ENCODE results near the gene COL17A1.

COL17A1 gene

GRCh38 chr10:104113376-104113956 is 27.8 kb upstream of the COL17A1 start:
- Histone ChIP-seq H3K9ac (ENCODE audit: low read length) (no peak overlapping the region), H4K20me1 (ENCODE audit: insufficient read depth, low read length) (no peaks in the 10 kb centered on the region), H3K79me2 (ENCODE audit: low read length) (no peaks in the 10 kb centered on the region), H3K4me1 (ENCODE audit: low read length) (peaks cover 20% of the 10 kb centered on the region), H3K9me3 (ENCODE audit: insufficient read depth, low read length) (no peaks in the 10 kb centered on the region), H3K27me3 (ENCODE audit: low read depth, low read length) (no peaks in the 10 kb centered on the region), H2AFZ (ENCODE audit: low read depth, low read length) (no peak overlapping the region), H3K27ac (ENCODE audit: low read length) (no peak overlapping the region), H3K4me2 (ENCODE audit: low read length) (peak overlapping the region; percentile 9; the same call in 1 of the 2 replicates), H3K36me3 (replicated peaks; ENCODE audit: low read depth, low read length) (no peaks in the 10 kb centered on the region), H3K4me3 (ENCODE audit: low read length) (no peak overlapping the region)
- TF ChIP-seq, protein P1, sequence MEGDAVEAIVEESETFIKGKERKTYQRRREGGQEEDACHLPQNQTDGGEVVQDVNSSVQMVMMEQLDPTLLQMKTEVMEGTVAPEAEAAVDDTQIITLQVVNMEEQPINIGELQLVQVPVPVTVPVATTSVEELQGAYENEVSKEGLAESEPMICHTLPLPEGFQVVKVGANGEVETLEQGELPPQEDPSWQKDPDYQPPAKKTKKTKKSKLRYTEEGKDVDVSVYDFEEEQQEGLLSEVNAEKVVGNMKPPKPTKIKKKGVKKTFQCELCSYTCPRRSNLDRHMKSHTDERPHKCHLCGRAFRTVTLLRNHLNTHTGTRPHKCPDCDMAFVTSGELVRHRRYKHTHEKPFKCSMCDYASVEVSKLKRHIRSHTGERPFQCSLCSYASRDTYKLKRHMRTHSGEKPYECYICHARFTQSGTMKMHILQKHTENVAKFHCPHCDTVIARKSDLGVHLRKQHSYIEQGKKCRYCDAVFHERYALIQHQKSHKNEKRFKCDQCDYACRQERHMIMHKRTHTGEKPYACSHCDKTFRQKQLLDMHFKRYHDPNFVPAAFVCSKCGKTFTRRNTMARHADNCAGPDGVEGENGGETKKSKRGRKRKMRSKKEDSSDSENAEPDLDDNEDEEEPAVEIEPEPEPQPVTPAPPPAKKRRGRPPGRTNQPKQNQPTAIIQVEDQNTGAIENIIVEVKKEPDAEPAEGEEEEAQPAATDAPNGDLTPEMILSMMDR (IDR thresholded peaks at IDR 0.05; ENCODE audit: low read depth, low read length) = no peak
- TF ChIP-seq EZH2phosphoT487 (IDR thresholded peaks at IDR 0.05; ENCODE audit: low read depth) = no peak

- no peak for TF ChIP-seq EZH2phosphoT487 (IDR thresholded peaks at IDR 0.05; ENCODE audit: low read depth)
- TF ChIP-seq, protein P1 (IDR thresholded peaks at IDR 0.05; ENCODE audit: low read depth, low read length) = no peak
- Histone ChIP-seq H3K4me3 (ENCODE audit: low read length) (no peak overlapping the region), H3K4me2 (ENCODE audit: low read length) (peak overlapping the region; percentile 52), H3K9ac (ENCODE audit: low read length) (no peak overlapping the region), H3K27me3 (ENCODE audit: low read depth, low read length) (no peaks in the 10 kb centered on the region), H2AFZ (ENCODE audit: low read depth, low read length) (no peak overlapping the region), H3K4me1 (ENCODE audit: low read length) (peaks cover 20% of the 10 kb centered on the region), H3K36me3 (replicated peaks; ENCODE audit: low read depth, low read length) (no peaks in the 10 kb centered on the region), H3K9me3 (ENCODE audit: insufficient read depth, low read length) (no peaks in the 10 kb centered on the region), H3K79me2 (ENCODE audit: low read length) (no peaks in the 10 kb centered on the region), H4K20me1 (ENCODE audit: insufficient read depth, low read length) (no peaks in the 10 kb centered on the region), H3K27ac (ENCODE audit: low read length) (no peak overlapping the region)
Observed at GRCh38 chr10:104109908-104110662, 24.4 kb upstream of the COL17A1 start.

DNA sequence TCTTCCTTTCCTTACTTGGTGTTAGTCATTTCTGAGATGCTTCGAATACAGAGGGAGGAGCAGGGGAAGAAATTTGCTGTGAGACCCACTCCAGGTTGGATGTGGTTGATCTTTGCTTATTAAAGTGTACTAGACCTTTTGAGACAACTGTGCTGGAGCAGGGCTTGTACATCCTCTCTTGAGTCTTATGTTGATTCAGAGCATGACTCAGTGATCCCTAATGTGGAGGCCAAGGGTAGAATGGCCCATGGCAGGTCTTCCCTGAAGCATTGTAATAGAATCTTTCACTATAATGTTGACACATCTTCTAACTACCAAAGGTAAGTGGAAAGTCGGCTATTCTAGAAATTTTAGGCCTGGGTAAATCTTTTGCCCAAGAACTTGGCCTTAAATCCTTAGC is 19.2 kb upstream of the COL17A1 start:
- Histone ChIP-seq H3K9me3 (ENCODE audit: insufficient read depth, low read length) (no peaks in the 10 kb centered on the region), H3K36me3 (replicated peaks; ENCODE audit: low read depth, low read length) (no peaks in the 10 kb centered on the region), H3K4me1 (ENCODE audit: low read length) (peaks cover 5% of the 10 kb centered on the region), H3K9ac (ENCODE audit: low read length) (no peak overlapping the region), H3K27me3 (ENCODE audit: low read depth, low read length) (no peaks in the 10 kb centered on the region), H4K20me1 (ENCODE audit: insufficient read depth, low read length) (no peaks in the 10 kb centered on the region), H3K4me3 (ENCODE audit: low read length) (no peak overlapping the region), H3K27ac (ENCODE audit: low read length) (no peak overlapping the region), H3K79me2 (ENCODE audit: low read length) (no peaks in the 10 kb centered on the region), H3K4me2 (ENCODE audit: low read length) (no peak overlapping the region), H2AFZ (ENCODE audit: low read depth, low read length) (no peak overlapping the region)
- TF ChIP-seq, protein P1 (IDR thresholded peaks at IDR 0.05; ENCODE audit: low read depth, low read length) = no peak
- TF ChIP-seq EZH2phosphoT487 (IDR thresholded peaks at IDR 0.05; ENCODE audit: low read depth) = no peak

GRCh38 chr10:104104418-104104817 is 18.7 kb upstream of the COL17A1 start:
- Histone ChIP-seq H4K20me1 (ENCODE audit: insufficient read depth, low read length) (no peaks in the 10 kb centered on the region), H3K4me2 (ENCODE audit: low read length) (no peak overlapping the region), H3K27me3 (ENCODE audit: low read depth, low read length) (no peaks in the 10 kb centered on the region), H3K79me2 (ENCODE audit: low read length) (no peaks in the 10 kb centered on the region), H3K4me1 (ENCODE audit: low read length) (peaks cover under 1% of the 10 kb centered on the region; the same call in 1 of the 2 replicates), H3K27ac (ENCODE audit: low read length) (no peak overlapping the region), H3K9me3 (ENCODE audit: insufficient read depth, low read length) (no peaks in the 10 kb centered on the region), H3K36me3 (replicated peaks; ENCODE audit: low read depth, low read length) (no peaks in the 10 kb centered on the region), H3K9ac (ENCODE audit: low read length) (no peak overlapping the region), H2AFZ (ENCODE audit: low read depth, low read length) (no peak overlapping the region), H3K4me3 (ENCODE audit: low read length) (no peak overlapping the region)
- no peak for TF ChIP-seq EZH2phosphoT487 (IDR thresholded peaks at IDR 0.05; ENCODE audit: low read depth)
- TF ChIP-seq, protein P1 (IDR thresholded peaks at IDR 0.05; ENCODE audit: low read depth, low read length) = no peak

Data from OCI-LY3 (cell line).